Stimulated activated effector memory CD8-positive, alpha-beta T cell treated with anti-CD3 and anti-CD28 coated beads, Interleukin-12 subunit alpha, Interleukin-12 subunit beta, amount 100 ng/mL, for 72 hours (primary cell): Measurements from ENCODE around the gene CBLB.

Experiments
- ATAC-seq: fragments of 150-1000 bp; cut with Tn5 transposase; 2 replicates; pipeline ENCODE4 v1.10.0; 2021
- DNase-seq, 2 donors: peaks; one replicate each; pipeline ENCODE4 v3.0.0; 2021 to 2022; ENCODE audit warnings: low spot score in 2 of 2
- H3K27ac Mint-ChIP-seq: one replicate; pipeline ENCODE4 v1.8.0; 2022; ENCODE audit warnings: mild to moderate bottlenecking, mixed read lengths
- H3K36me3 Mint-ChIP-seq: one replicate; pipeline ENCODE4 v1.8.0; 2022; ENCODE audit warnings: mild to moderate bottlenecking, mixed read lengths
- H3K4me1 Mint-ChIP-seq: one replicate; pipeline ENCODE4 v1.8.0; 2022; ENCODE audit warnings: mixed read lengths
- H3K4me3 Mint-ChIP-seq: one replicate; pipeline ENCODE4 v1.8.0; 2022; ENCODE audit warnings: mild to moderate bottlenecking, mixed read lengths
- H3K9me3 Mint-ChIP-seq: one replicate; pipeline ENCODE4 v1.8.0; 2022; ENCODE audit warnings: mixed read lengths

CBLB gene

GRCh38 chr3:105619651-105620050 lies 249.2 kb downstream of the CBLB start:
- no peak overlapping the region for H3K4me3 Mint-ChIP-seq
- H3K27ac Mint-ChIP-seq, result no peak overlapping the region
- no peaks in the 10 kb centered on the region for H3K36me3 Mint-ChIP-seq
- DNase-seq (no peak), ATAC-seq (no peak)
- no peaks in the 10 kb centered on the region for H3K4me1 Mint-ChIP-seq
- no peaks in the 10 kb centered on the region for H3K9me3 Mint-ChIP-seq

- no peak overlapping the region for H3K4me3 Mint-ChIP-seq
- DNase-seq (no peak), ATAC-seq (no peak)
- H3K27ac Mint-ChIP-seq, result no peak overlapping the region
- no peaks in the 10 kb centered on the region for H3K36me3 Mint-ChIP-seq
- H3K4me1 Mint-ChIP-seq, result no peaks in the 10 kb centered on the region
- H3K9me3 Mint-ChIP-seq, result no peaks in the 10 kb centered on the region
Measured at GRCh38 chr3:105618556-105618955, 250.3 kb downstream of the CBLB start.

- DNase-seq, result no peak
- ATAC-seq, result no peak
- H3K36me3 Mint-ChIP-seq, result no peaks in the 10 kb centered on the region
- no peak overlapping the region for H3K4me3 Mint-ChIP-seq
- H3K4me1 Mint-ChIP-seq, result no peaks in the 10 kb centered on the region
- H3K9me3 Mint-ChIP-seq, result no peaks in the 10 kb centered on the region
- H3K27ac Mint-ChIP-seq, result no peak overlapping the region
Measured at GRCh38 chr3:105616374-105617121, 252.3 kb downstream of the CBLB start.

- Mint-ChIP-seq H3K27ac (no peak overlapping the region), H3K9me3 (no peaks in the 10 kb centered on the region), H3K4me3 (no peak overlapping the region), H3K4me1 (no peaks in the 10 kb centered on the region), H3K36me3 (no peaks in the 10 kb centered on the region)
- no peak for DNase-seq
- no peak for ATAC-seq
Measured at GRCh38 chr3:105615814-105616213, 253.0 kb downstream of the CBLB start.

- no peak overlapping the region for H3K4me3 Mint-ChIP-seq
- no peaks in the 10 kb centered on the region for H3K36me3 Mint-ChIP-seq
- no peaks in the 10 kb centered on the region for H3K9me3 Mint-ChIP-seq
- DNase-seq (no peak), ATAC-seq (no peak)
- H3K27ac Mint-ChIP-seq, result no peak overlapping the region
- H3K4me1 Mint-ChIP-seq, result no peaks in the 10 kb centered on the region
Measured at GRCh38 chr3:105614288-105615030, 254.4 kb downstream of the CBLB start.

- no peak overlapping the region for H3K4me3 Mint-ChIP-seq
- no peaks in the 10 kb centered on the region for H3K4me1 Mint-ChIP-seq
- H3K36me3 Mint-ChIP-seq, result no peaks in the 10 kb centered on the region
- DNase-seq (no peak), ATAC-seq (no peak)
- no peaks in the 10 kb centered on the region for H3K9me3 Mint-ChIP-seq
- no peak overlapping the region for H3K27ac Mint-ChIP-seq
Measured at GRCh38 chr3:105613120-105613519, 255.7 kb downstream of the CBLB start.

- no peak for ATAC-seq
- no peak for DNase-seq
- Mint-ChIP-seq H3K9me3 (no peaks in the 10 kb centered on the region), H3K27ac (no peak overlapping the region), H3K4me1 (no peaks in the 10 kb centered on the region), H3K4me3 (no peak overlapping the region), H3K36me3 (no peaks in the 10 kb centered on the region)
Measured at GRCh38 chr3:105611304-105612192, 257.3 kb downstream of the CBLB start.

GRCh38 chr3:105610473-105610872 lies 258.3 kb downstream of the CBLB start:
- Mint-ChIP-seq H3K4me3 (no peak overlapping the region), H3K9me3 (no peaks in the 10 kb centered on the region), H3K36me3 (no peaks in the 10 kb centered on the region), H3K4me1 (no peaks in the 10 kb centered on the region), H3K27ac (no peak overlapping the region)
- ATAC-seq, result no peak
- DNase-seq, result no peak

GRCh38 chr3:105608623-105609022 lies 260.2 kb downstream of the CBLB start:
- no peak for ATAC-seq
- H3K4me3 Mint-ChIP-seq, result no peak overlapping the region

GRCh38 chr3:105606016-105606415 lies 262.8 kb downstream of the CBLB start:
- no peaks in the 10 kb centered on the region for H3K4me1 Mint-ChIP-seq
- no peak for DNase-seq
- H3K9me3 Mint-ChIP-seq, result no peaks in the 10 kb centered on the region
- no peak overlapping the region for H3K4me3 Mint-ChIP-seq
- H3K36me3 Mint-ChIP-seq, result no peaks in the 10 kb centered on the region
- no peak overlapping the region for H3K27ac Mint-ChIP-seq
- no peak for ATAC-seq

More at GRCh38 chr3:105608623-105609022, 260.2 kb downstream of the CBLB start:
- H3K4me1 Mint-ChIP-seq, result no peaks in the 10 kb centered on the region
- no peaks in the 10 kb centered on the region for H3K36me3 Mint-ChIP-seq
- no peaks in the 10 kb centered on the region for H3K9me3 Mint-ChIP-seq
- H3K27ac Mint-ChIP-seq, result no peak overlapping the region
- DNase-seq, result no peak
